Measurements from ENCODE around the gene ARID5A. TPM values are rescaled to one million over a fixed set of nuclear protein-coding genes. Genes with fewer than 3 reads are reported as not detected.

Gene ARID5A
- total and polyA plus RNA-seq, 2 of the 13 experiments (the other 11 are each of a cell fraction or from before 2014, with no cell fraction given): 6.0 to 9.5 TPM

GRCh38 chr2:96501886-96502810, 34.4 kb upstream of the ARID5A start (continued):
- TF ChIP-seq ZNF451 (CRISPR knock-in tag; IDR thresholded peaks at IDR 0.05): 0 out of 2 replicates have a peak, but pooled peaks have one; percentile 40
- TF ChIP-seq ZNF549 (CRISPR knock-in tag; IDR thresholded peaks at IDR 0.05): no peak
- TF ChIP-seq ZNF224 (CRISPR knock-in tag; IDR thresholded peaks at IDR 0.05): no peak
- no peak for TF ChIP-seq ZNF703 (CRISPR knock-in tag; IDR thresholded peaks at IDR 0.05; ENCODE audit: borderline replicate concordance)
- TF ChIP-seq HNRNPUL1 (IDR thresholded peaks at IDR 0.05; ENCODE audit: low read depth, low read length): no peak
- TF ChIP-seq SMAD9 (CRISPR knock-in tag; IDR thresholded peaks at IDR 0.05): no peak
- TF ChIP-seq FOXJ3 (CRISPR knock-in tag; IDR thresholded peaks at IDR 0.05; ENCODE audit: borderline replicate concordance): no peak
- TF ChIP-seq ZNF225 (CRISPR knock-in tag; IDR thresholded peaks at IDR 0.05): no peak
- peak; percentile 38 for TF ChIP-seq ZNF788 (CRISPR knock-in tag; IDR thresholded peaks at IDR 0.05; ENCODE audit: borderline replicate concordance)
- TF ChIP-seq YEATS2 (CRISPR knock-in tag; IDR thresholded peaks at IDR 0.05; ENCODE audit: borderline replicate concordance): peak; percentile 84
- TF ChIP-seq ARNT2 (CRISPR knock-in tag; IDR thresholded peaks at IDR 0.05; ENCODE audit: low read depth): no peak
- no peak for TF ChIP-seq TBP (CRISPR knock-in tag; IDR thresholded peaks at IDR 0.05)
- no peak for TF ChIP-seq ZNF75D (CRISPR knock-in tag; IDR thresholded peaks at IDR 0.05; ENCODE audit: borderline replicate concordance)
- no peak for TF ChIP-seq ZFP37 (CRISPR knock-in tag; IDR thresholded peaks at IDR 0.05; ENCODE audit: borderline replicate concordance)
- no peak for TF ChIP-seq FOXM1 (CRISPR knock-in tag; IDR thresholded peaks at IDR 0.05)
- no peak for TF ChIP-seq TCF7L2 (IDR thresholded peaks at IDR 0.05; ENCODE audit: low read depth, low read length)
- peak; percentile 72; the same call in 1 of the 2 replicates for TF ChIP-seq TBX2 (CRISPR knock-in tag; IDR thresholded peaks at IDR 0.05; ENCODE audit: borderline replicate concordance)
- TF ChIP-seq STAT6 (CRISPR knock-in tag; IDR thresholded peaks at IDR 0.05; ENCODE audit: borderline replicate concordance): no peak
- TF ChIP-seq EHMT2 (IDR thresholded peaks at IDR 0.05; ENCODE audit: borderline replicate concordance, low read depth, low read length): no peak
- no peak for TF ChIP-seq ZNF563 (CRISPR knock-in tag; IDR thresholded peaks at IDR 0.05)
- TF ChIP-seq SIX1 (CRISPR knock-in tag; IDR thresholded peaks at IDR 0.05; ENCODE audit: borderline replicate concordance): no peak
- TF ChIP-seq ZFP36L1 (CRISPR knock-in tag; IDR thresholded peaks at IDR 0.05): no peak
- TF ChIP-seq RBM22 (optimal IDR thresholded peaks at IDR 0.05; ENCODE audit: low read length): no peak
- 0 out of 2 replicates have a peak, but pooled peaks have one; percentile 32 for TF ChIP-seq ZNF768 (CRISPR knock-in tag; IDR thresholded peaks at IDR 0.05)
- TF ChIP-seq TEAD3 (CRISPR knock-in tag; optimal IDR thresholded peaks at IDR 0.05; ENCODE audit: borderline replicate concordance): peak; percentile 82
- TF ChIP-seq POLR2AphosphoS2 (IDR thresholded peaks at IDR 0.05; ENCODE audit: low read depth, low read length): no peak
- peak; percentile 98 for TF ChIP-seq ZEB1 (IDR thresholded peaks at IDR 0.05; ENCODE audit: insufficient replicate concordance, low read depth)
- peak; percentile 93 for TF ChIP-seq TFDP1 (CRISPR knock-in tag; IDR thresholded peaks at IDR 0.05; ENCODE audit: borderline replicate concordance)
